Retinal pigment epithelial cell (primary cell): ENCODE measurements around the gene TMEM255B.

Source experiments
- DNase-seq: peaks from one replicate; pipeline ENCODE4 v3.0.0-alpha.2; 2010; ENCODE audit warnings: low read depth
- H3K4me3 ChIP-seq: 2 replicates; pipeline ENCODE4 v1.5.1; 2011; ENCODE audit warnings: mild to moderate bottlenecking, low read length, control low read depth, moderate library complexity
- CTCF ChIP-seq: conservative IDR thresholded peaks from 2 replicates; pipeline ENCODE4 v1.5.1; 2011; ENCODE audit warnings: low read depth, low read length, control low read depth, inconsistent platforms

TMEM255B gene

GRCh38 chr13:113806526-113806925, 47.5 kb downstream of the TMEM255B start:
- TF ChIP-seq CTCF, result no peak

GRCh38 chr13:113808058-113808834, 49.2 kb downstream of the TMEM255B start:
- no peak overlapping the region for H3K4me3 ChIP-seq
- no peak for TF ChIP-seq CTCF
- no peak for DNase-seq

More at GRCh38 chr13:113806526-113806925, 47.5 kb downstream of the TMEM255B start:
- no peak overlapping the region for H3K4me3 ChIP-seq
- no peak for DNase-seq

GRCh38 chr13:113809934-113810333, 50.9 kb downstream of the TMEM255B start:
- no peak for TF ChIP-seq CTCF
- no peak for DNase-seq
- H3K4me3 ChIP-seq, result no peak overlapping the region

- H3K4me3 ChIP-seq, result no peak overlapping the region
Observed at GRCh38 chr13:113810640-113811039, 51.6 kb downstream of the TMEM255B start.

GRCh38 chr13:113811081-113811928, 52.3 kb downstream of the TMEM255B start:
- no peak for TF ChIP-seq CTCF
- no peak overlapping the region for H3K4me3 ChIP-seq
- DNase-seq, result no peak

More at GRCh38 chr13:113810640-113811039, 51.6 kb downstream of the TMEM255B start:
- DNase-seq, result no peak
- no peak for TF ChIP-seq CTCF

GRCh38 chr13:113812178-113813040, 53.4 kb downstream of the TMEM255B start:
- no peak overlapping the region for H3K4me3 ChIP-seq
- TF ChIP-seq CTCF, result no peak
- DNase-seq, result no peak
